Measurements from ENCODE around the gene THBS1.

Gene THBS1

DNA sequence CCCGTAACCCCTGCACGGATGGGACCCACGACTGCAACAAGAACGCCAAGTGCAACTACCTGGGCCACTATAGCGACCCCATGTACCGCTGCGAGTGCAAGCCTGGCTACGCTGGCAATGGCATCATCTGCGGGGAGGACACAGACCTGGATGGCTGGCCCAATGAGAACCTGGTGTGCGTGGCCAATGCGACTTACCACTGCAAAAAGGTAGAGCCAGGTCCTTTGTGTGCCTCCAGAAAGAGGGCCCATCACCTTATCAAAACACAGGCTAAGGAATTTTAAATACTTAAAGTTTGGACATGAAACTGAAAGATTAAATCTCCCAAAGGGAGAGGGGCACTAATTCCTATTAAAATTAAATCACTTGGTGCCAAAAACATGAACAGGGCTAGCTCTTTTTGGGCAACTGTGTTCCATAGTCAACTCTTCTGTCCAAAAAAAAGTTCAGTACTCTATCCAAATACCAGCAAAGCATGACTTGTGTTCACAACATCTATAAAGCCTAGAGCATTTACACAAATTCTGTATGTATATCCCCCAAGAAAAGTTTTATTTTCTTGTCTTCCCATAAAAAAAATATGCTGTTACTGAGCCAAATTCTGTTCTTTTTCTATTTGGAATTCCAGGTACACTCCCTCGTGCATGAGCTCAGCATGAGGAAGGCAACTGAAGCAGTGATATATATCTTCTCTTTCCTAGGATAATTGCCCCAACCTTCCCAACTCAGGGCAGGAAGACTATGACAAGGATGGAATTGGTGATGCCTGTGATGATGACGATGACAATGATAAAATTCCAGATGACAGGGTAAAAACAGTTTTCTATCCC is 9.2 kb downstream of the THBS1 start:
- DNase-seq = no peak

DNA sequence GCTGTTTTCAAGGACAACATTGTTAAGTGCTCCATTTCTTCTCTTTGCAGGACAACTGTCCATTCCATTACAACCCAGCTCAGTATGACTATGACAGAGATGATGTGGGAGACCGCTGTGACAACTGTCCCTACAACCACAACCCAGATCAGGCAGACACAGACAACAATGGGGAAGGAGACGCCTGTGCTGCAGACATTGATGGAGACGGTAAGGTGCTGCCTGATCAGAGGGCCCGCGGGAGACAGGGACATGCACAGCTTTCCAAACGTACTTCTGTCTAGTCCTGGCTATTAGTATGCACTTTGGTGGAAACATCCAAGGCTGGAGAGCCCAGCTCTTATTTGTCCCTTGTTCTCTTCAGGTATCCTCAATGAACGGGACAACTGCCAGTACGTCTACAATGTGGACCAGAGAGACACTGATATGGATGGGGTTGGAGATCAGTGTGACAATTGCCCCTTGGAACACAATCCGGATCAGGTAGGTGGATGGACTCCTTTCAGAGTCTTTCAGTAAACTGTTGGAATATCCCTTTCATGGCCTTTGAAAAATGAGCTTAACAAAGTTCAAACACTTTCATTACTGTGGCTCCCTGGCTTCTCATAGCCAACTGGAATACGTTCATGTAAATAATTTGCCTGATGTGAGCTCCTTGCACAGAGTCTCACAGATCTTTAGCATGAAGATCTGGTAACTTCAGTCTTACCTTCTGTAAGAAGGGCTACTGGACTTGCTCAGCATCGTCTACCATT is 10.4 kb downstream of the THBS1 start:
- no peak for DNase-seq

DNA sequence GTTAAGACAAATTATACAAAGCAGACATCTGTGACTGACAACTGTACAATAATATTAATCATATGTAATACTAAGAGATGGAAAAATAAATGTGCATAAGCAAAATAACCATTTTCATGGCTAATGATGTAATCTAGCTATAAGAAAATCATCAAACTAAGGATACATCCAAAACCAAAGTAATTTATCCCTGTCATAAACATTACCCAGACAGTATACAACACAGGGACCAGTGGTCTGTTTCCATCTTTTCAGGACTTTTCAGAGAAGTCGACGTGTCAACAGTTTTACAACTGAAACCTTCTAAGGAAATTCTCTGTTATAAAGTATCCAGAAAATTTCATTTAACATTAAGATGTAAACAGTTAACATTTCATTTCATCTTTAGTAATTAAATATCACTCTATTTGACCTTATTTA is 11.0 kb downstream of the THBS1 start:
- DNase-seq = no peak

DNA sequence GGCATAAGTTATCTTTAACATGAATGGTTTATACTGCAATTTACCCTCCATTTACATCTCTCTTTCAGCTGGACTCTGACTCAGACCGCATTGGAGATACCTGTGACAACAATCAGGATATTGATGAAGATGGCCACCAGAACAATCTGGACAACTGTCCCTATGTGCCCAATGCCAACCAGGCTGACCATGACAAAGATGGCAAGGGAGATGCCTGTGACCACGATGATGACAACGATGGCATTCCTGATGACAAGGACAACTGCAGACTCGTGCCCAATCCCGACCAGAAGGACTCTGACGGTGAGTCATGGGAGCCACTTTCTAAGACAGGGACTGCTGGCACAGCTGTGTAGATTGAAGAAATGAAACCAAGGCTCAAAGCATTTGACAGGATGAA is 11.6 kb downstream of the THBS1 start:
- no peak for DNase-seq

DNA sequence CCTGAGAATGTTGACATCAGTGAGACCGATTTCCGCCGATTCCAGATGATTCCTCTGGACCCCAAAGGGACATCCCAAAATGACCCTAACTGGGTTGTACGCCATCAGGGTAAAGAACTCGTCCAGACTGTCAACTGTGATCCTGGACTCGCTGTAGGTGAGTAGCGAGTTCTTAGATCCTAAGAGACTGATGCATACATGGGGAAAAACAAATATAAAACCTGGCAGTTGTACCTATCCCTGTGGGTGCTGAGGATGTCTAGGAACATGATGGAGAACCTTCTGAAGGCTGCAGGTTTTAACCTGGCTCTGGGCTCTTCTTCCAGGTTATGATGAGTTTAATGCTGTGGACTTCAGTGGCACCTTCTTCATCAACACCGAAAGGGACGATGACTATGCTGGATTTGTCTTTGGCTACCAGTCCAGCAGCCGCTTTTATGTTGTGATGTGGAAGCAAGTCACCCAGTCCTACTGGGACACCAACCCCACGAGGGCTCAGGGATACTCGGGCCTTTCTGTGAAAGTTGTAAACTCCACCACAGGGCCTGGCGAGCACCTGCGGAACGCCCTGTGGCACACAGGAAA is 12.3 kb downstream of the THBS1 start:
- DNase-seq = no peak

DNA sequence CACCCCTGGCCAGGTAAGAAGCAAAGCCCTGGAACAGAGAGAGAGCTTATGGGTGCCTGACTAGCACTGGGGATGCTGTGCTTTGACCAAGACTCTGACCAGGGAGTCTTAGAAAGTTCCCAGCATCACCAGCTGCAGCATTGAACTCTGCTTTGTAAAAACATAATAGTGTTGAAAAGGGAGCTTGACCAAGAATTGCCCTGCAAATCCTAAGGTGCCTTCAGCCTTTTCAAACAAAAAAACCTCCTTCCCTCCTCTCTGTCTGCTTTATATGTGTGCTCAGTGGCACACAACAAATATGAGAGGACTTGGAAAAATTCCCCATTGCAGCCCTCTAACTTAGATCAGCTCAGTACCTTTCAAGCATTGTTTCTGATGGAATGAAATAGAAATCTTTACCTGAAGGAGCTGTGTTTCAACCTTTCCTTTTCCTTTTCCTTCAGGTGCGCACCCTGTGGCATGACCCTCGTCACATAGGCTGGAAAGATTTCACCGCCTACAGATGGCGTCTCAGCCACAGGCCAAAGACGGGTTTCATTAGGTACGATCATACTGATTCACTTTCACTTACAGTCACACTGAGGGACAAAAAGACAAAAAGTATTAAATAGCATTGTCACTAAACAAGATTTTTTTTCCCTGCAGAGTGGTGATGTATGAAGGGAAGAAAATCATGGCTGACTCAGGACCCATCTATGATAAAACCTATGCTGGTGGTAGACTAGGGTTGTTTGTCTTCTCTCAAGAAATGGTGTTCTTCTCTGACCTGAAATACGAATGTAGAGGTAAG is 13.0 kb downstream of the THBS1 start:
- no peak for DNase-seq

DNA sequence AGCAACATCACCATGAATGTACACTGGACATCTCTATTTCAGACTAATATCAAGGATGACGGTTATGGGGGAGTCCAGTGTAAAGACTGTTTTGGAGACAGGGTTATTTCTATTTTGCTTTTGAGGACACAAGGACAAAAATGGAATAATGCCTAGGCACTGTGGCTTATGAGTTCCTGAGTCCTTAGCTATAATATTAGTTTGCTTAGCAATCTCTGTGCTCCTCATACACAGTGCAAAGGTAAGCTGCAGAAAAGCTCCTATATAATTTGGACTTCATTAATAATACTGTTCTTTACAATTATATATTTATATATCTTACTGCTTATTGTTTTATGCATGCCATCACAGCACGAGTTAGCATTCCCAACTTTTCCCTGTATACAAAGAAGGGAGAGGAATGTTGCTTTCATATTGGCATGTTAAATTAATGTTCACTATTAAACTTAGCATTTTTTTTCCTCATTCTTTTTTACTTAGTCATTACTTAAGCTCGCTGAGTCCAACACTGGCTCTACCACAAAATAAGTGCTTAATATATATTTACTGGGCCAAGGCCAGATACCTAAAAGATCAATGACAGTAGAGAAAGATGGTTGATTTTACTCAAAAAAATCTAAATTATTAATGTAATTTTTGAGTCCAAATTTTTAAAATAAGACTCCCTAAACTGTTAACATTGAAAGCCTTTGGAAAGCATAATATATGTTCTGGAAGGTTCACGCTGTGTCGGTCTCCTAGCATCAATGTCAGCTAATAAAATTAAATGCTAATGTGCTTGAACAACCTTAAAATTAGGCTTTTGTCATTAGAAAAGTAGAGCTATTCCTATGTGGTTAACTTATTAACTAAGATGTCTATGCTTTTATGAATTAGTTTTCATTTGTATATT is 13.8 kb downstream of the THBS1 start:
- no peak for DNase-seq

DNA sequence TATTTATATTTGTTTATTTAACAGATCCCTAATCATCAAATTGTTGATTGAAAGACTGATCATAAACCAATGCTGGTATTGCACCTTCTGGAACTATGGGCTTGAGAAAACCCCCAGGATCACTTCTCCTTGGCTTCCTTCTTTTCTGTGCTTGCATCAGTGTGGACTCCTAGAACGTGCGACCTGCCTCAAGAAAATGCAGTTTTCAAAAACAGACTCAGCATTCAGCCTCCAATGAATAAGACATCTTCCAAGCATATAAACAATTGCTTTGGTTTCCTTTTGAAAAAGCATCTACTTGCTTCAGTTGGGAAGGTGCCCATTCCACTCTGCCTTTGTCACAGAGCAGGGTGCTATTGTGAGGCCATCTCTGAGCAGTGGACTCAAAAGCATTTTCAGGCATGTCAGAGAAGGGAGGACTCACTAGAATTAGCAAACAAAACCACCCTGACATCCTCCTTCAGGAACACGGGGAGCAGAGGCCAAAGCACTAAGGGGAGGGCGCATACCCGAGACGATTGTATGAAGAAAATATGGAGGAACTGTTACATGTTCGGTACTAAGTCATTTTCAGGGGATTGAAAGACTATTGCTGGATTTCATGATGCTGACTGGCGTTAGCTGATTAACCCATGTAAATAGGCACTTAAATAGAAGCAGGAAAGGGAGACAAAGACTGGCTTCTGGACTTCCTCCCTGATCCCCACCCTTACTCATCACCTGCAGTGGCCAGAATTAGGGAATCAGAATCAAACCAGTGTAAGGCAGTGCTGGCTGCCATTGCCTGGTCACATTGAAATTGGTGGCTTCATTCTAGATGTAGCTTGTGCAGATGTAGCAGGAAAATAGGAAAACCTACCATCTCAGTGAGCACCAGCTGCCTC is 14.7 kb downstream of the THBS1 start:
- no peak for DNase-seq

DNA sequence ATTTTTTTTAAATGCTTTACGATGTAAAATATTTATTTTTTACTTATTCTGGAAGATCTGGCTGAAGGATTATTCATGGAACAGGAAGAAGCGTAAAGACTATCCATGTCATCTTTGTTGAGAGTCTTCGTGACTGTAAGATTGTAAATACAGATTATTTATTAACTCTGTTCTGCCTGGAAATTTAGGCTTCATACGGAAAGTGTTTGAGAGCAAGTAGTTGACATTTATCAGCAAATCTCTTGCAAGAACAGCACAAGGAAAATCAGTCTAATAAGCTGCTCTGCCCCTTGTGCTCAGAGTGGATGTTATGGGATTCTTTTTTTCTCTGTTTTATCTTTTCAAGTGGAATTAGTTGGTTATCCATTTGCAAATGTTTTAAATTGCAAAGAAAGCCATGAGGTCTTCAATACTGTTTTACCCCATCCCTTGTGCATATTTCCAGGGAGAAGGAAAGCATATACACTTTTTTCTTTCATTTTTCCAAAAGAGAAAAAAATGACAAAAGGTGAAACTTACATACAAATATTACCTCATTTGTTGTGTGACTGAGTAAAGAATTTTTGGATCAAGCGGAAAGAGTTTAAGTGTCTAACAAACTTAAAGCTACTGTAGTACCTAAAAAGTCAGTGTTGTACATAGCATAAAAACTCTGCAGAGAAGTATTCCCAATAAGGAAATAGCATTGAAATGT is 15.6 kb downstream of the THBS1 start:
- DNase-seq = no peak

DNA sequence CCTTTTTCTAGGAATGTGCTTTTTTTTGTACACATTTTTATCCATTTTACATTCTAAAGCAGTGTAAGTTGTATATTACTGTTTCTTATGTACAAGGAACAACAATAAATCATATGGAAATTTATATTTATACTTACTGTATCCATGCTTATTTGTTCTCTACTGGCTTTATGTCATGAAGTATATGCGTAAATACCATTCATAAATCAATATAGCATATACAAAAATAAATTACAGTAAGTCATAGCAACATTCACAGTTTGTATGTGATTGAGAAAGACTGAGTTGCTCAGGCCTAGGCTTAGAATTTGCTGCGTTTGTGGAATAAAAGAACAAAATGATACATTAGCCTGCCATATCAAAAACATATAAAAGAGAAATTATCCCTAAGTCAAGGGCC is 16.5 kb downstream of the THBS1 start:
- DNase-seq = no peak

DNA sequence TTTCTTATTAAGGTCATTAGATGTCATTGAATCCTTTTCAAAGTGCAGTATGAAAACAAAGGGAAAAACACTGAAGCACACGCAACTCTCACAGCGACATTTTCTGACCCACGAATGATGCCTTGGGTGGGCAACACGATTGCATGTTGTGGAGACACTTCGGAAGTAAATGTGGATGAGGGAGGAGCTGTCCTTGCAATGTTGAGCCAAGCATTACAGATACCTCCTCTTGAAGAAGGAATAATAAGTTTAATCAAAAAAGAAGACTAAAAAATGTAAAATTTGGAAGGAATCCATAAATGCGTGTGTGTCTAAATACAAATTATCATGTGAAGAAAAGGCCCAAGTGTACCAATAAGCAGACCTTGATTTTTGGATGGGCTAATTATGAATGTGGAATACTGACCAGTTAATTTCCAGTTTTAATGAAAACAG is 16.9 kb downstream of the THBS1 start:
- DNase-seq = no peak

DNA sequence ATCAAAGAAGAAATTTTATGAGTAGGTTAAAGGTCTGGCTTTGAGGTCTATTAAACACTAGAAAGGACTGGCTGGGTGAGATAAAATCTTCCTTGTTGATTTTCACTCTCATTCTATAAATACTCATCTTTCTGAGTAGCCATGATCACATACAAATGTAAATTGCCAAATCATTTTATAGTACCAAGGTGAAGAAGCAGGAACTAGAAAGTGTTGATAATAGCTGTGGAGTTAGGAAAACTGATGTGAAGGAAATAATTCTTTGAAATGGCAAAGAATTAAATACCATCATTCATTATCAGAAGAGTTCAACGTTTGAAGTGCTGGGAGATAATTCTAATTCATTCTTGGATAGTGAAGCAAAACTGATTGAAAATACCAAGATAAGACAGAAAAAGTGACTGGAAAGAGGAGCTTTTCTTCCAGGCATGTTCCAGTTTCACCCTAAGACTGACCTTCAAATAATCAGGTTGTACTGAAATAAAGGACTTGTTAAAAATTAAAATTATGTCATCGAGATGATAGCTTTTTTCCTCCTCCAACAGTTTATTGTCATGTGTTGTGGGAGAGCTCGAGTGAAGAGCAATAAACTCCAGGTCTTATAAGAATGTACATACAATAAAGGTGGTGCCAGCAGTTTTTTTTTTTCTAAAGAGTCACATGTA is 17.4 kb downstream of the THBS1 start:
- no peak for DNase-seq

DNA sequence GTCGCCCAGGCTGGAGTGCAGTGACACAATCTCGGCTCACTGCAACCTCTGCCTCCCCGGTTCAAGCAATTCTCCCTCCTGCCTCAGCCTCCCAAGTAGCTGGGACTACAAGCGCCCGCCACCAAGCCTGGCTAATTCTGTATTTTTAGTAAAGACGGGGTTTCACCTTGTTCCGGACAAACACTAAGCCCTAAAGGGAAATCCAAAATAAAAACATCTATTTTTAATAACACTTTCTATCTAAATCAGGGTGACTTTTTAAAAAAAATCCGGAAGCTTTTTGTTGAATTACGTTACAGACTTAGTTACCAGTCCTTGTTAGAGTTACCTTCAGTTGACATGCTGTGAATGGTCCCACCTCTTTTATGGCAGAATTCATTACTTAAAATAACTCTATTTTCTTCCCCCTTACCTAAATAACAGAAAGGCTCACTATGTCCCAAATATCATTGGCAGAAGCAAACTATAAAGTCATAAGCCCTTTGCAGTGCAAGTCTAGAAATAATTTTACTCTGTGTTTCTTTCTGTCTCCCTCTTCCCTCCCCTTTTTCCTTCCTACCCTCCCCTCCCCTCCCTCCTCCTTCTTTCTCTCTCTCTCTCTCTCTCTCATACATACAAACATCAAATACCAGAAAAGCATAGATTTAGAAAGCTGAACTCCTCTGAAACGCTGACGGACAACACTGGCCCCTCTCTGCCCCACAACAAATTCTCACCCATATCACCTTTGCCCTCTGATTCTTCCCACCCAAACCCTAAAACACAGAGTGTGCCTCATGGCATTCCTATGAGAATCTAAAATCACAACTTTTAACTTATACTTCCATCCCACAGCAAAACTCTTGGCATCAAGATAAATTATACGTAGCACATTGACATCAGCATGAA is 18.3 kb downstream of the THBS1 start:
- no peak for DNase-seq

DNA sequence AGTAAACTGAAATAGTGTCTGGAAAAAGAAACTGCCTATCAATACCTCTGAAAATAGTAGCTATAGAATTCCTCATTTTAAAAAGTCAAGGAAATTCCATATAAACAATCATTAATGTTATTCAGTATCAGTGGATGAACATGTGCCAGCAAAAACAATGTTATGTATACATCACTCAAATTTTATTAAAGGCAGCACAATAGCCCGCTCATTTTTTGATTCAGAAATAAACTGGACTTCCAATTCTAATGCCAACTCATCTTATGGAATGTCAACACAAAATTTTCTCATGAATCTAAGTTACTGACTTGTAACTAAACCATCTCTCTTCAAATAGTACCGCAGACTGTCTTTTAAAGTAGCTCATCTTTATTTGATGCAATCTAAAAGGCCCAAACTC is 19.0 kb downstream of the THBS1 start:
- no peak for DNase-seq

DNA sequence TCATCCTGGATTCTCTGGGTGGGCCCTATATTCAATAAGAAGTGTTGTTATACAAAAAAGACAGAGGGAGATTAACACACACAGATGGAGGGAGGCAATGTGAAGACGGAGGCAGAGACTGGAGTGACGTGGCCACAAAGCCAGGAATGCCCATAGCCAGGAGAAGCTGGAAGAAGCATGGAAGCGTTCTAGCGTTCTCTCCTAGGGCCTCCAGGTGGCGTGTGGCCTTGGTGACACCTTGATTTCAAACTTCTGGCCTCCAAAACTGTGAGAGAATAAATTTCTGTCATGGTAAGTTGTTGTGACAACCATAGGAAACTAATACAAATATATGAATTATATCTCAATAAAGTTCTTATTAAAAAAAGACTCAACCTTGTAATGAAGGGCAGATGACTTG is 21.3 kb downstream of the THBS1 start:
- DNase-seq = no peak

DNA sequence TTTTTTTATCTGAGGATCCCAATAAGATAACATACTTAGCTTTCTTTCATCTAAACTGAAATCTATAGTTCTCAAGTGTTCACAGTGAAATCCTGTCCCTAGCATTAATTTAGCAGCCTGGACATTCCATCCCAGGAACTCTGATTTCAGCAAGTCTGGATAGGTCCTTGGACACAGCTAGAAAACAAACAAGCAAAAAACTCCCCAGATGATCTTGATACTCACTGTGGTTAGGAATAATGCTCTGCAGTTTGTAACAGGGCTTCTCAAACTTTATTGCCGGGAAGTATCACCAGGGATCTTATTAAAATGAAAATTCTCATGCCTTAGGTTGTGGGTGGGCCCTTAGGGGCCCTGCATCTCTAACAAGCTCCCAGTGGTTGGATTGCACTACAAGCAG is 24.3 kb downstream of the THBS1 start:
- DNase-seq = no peak

DNA sequence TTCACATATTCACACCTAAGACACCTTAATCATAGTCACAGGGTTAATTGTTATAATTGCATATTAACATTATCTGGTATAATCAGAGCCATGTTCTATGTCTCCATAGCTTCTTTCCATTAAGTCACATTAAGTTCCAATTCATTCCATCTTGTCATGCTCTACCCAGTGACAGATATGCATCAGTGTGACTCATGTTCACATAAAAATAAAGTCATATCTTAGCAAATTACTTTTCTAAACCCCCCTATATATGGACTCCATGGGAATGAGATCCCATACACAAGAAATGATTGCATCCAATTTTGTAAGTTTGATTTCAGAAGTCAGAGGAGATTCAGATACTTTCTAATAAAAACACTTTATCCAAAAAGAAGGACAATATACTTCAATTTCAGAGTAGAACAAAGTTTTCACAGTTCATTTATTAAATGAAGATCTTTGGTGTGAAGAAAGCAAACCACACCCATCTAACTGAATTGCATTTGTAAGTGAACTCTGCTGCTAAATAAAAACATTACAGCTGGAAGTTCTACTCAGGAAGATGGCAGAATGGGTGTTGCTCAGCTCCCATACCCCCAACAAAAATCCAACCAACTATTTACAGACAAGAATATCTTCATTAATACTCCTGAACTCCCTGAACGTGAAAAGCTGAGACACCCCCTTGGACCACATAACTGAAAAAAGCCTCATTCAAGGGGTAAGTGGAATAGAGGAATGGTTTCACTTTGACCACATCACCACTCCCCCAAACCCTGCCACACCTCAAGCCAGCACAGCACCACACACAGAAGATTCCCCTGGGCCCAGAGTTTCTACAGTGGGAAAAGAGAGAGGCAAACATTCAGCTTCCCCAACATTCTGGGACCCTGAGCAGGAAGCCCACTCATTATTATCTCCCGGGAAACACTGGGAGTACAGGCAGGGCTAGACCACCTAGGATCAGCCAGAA is 27.6 kb downstream of the THBS1 start:
- no peak for DNase-seq

Measured in NCI-H1105 treated with DMSO at 0.1 percent for 48 hours (cell line).